ENCODE results near the gene EHF.

GRCh38 chr11:34685864-34686263 lies 65.0 kb downstream of the EHF start:
- TF ChIP-seq CTCF (conservative IDR thresholded peaks at IDR 0.05; ENCODE audit: low read depth, low read length) (no peak), EZH2phosphoT487 (IDR thresholded peaks at IDR 0.05; ENCODE audit: borderline replicate concordance, low read length) (no peak), EZH2 (IDR thresholded peaks at IDR 0.05; ENCODE audit: low read length, unreplicated experiment) (no peak)
